H9 (cell line): ENCODE data around the gene NACC2. TPM values are rescaled to one million over a fixed set of nuclear protein-coding genes. Genes with fewer than 3 reads are reported as not detected.

Source experiments
- DNase-seq: peaks from one replicate; pipeline ENCODE4 v3.0.0-alpha.2; 2017
- H2AFZ ChIP-seq: one replicate; pipeline ENCODE4 v1.6.1; 2013; ENCODE audit warnings: mild to moderate bottlenecking, low read length, control low read depth, moderate library complexity
- H2AK5ac ChIP-seq: 2 replicates; pipeline ENCODE4 v1.6.1; 2013; ENCODE audit warnings: low read length, control low read depth, mixed read lengths; ENCODE audit not compliant: insufficient read length
- H2BK120ac ChIP-seq: one replicate; pipeline ENCODE4 v1.6.1; 2013; ENCODE audit warnings: low read depth, mild to moderate bottlenecking, low read length, control low read depth, inconsistent platforms; ENCODE audit not compliant: poor library complexity, severe bottlenecking
- H2BK12ac ChIP-seq: 2 replicates; pipeline ENCODE4 v1.6.1; 2013; ENCODE audit warnings: low read length, control low read depth, mixed read lengths, low read depth; ENCODE audit not compliant: insufficient read length
- H2BK15ac ChIP-seq: 2 replicates; pipeline ENCODE4 v1.6.1; 2013; ENCODE audit warnings: low read depth, low read length, control low read depth
- H2BK20ac ChIP-seq: one replicate; pipeline ENCODE4 v1.6.1; 2013; ENCODE audit warnings: low read depth, mild to moderate bottlenecking, low read length, control low read depth, inconsistent platforms; ENCODE audit not compliant: poor library complexity, severe bottlenecking
- H2BK5ac ChIP-seq: 2 replicates; pipeline ENCODE4 v1.6.1; 2013; ENCODE audit warnings: low read length, control low read depth, mixed read lengths; ENCODE audit not compliant: insufficient read length
- H3K14ac ChIP-seq: 2 replicates; pipeline ENCODE4 v1.6.1; 2013; ENCODE audit warnings: low read length, control low read depth; ENCODE audit not compliant: insufficient read depth
- H3K18ac ChIP-seq: 2 replicates; pipeline ENCODE4 v1.6.1; 2013; ENCODE audit warnings: low read depth, mild to moderate bottlenecking, mixed read lengths, low read length, control low read depth; ENCODE audit not compliant: insufficient read length
- H3K23ac ChIP-seq: 2 replicates; pipeline ENCODE4 v1.6.1; 2013; ENCODE audit warnings: low read length, control low read depth, mixed read lengths, low read depth; ENCODE audit not compliant: insufficient read length
- H3K23me2 ChIP-seq: 2 replicates; pipeline ENCODE4 v1.6.1; 2013; ENCODE audit warnings: low read depth, mild to moderate bottlenecking, mixed read lengths, low read length, control low read depth; ENCODE audit not compliant: insufficient read length, poor library complexity, severe bottlenecking
- H3K27ac ChIP-seq: 2 replicates; pipeline ENCODE4 v1.5.1; 2013; ENCODE audit warnings: low read length, control low read depth, mixed read lengths, low read depth; ENCODE audit not compliant: insufficient read length
- H3K27me3 ChIP-seq: 2 replicates; pipeline ENCODE4 v1.6.1; 2013; ENCODE audit warnings: low read length, control low read depth, inconsistent platforms; ENCODE audit not compliant: insufficient read depth
- H3K4ac ChIP-seq: 2 replicates; pipeline ENCODE4 v1.6.1; 2013; ENCODE audit warnings: low read depth, mild to moderate bottlenecking, control low read depth, inconsistent platforms, low read length, moderate library complexity
- H3K4me1 ChIP-seq: 2 replicates; pipeline ENCODE4 v1.6.1; 2013; ENCODE audit warnings: low read length, control low read depth, inconsistent platforms; ENCODE audit not compliant: insufficient read depth
- H3K4me2 ChIP-seq: 2 replicates; pipeline ENCODE4 v1.6.1; 2013; ENCODE audit warnings: low read length, control low read depth, mixed read lengths; ENCODE audit not compliant: insufficient read length, insufficient read depth
- H3K56ac ChIP-seq: 2 replicates; pipeline ENCODE4 v1.6.1; 2013; ENCODE audit warnings: low read depth, mild to moderate bottlenecking, mixed read lengths, low read length, control low read depth; ENCODE audit not compliant: insufficient read length
- H3K79me1 ChIP-seq: 2 replicates; pipeline ENCODE4 v1.6.1; 2013; ENCODE audit warnings: low read depth, mild to moderate bottlenecking, moderate library complexity, low read length, control low read depth, inconsistent platforms; ENCODE audit not compliant: insufficient read depth, poor library complexity, severe bottlenecking
- H3K79me2 ChIP-seq: 2 replicates; pipeline ENCODE4 v1.6.1; 2013; ENCODE audit warnings: low read length, control low read depth, inconsistent platforms; ENCODE audit not compliant: insufficient read depth
- H3K9ac ChIP-seq: 2 replicates; pipeline ENCODE4 v1.6.1; 2013; ENCODE audit warnings: low read length, control low read depth, mixed read lengths; ENCODE audit not compliant: insufficient read length; ENCODE audit errors: extremely low read depth
- H3K9me3 ChIP-seq: one replicate; pipeline ENCODE4 v1.6.1; 2013; ENCODE audit warnings: low read depth, low read length, inconsistent platforms; ENCODE audit not compliant: control insufficient read depth
- H3T11ph ChIP-seq: one replicate; pipeline ENCODE4 v1.6.1; 2013; ENCODE audit warnings: mild to moderate bottlenecking, low read length, control low read depth, inconsistent platforms
- H4K20me1 ChIP-seq: one replicate; pipeline ENCODE4 v1.6.1; 2013; ENCODE audit not compliant: control insufficient read depth, insufficient read length, insufficient read depth
- H4K5ac ChIP-seq: 2 replicates; pipeline ENCODE4 v1.6.1; 2013; ENCODE audit warnings: low read depth, mild to moderate bottlenecking, mixed read lengths, low read length, control low read depth; ENCODE audit not compliant: insufficient read length
- H4K8ac ChIP-seq: replicated peaks from 2 replicates; pipeline ENCODE4 v1.6.1; 2013; ENCODE audit warnings: low read length, control low read depth, mixed read lengths, low read depth; ENCODE audit not compliant: insufficient read length
- H4K91ac ChIP-seq: 2 replicates; pipeline ENCODE4 v1.6.1; 2013; ENCODE audit warnings: low read depth, mild to moderate bottlenecking, moderate library complexity, mixed read lengths, low read length, control low read depth; ENCODE audit not compliant: insufficient read length
- H3K27ac Mint-ChIP-seq, 3 experiments: 2 replicates in 2 of 3; 3 replicates in 1 of 3; pipeline ENCODE4 v1.8.0; 2020 to 2021; ENCODE audit warnings: mixed read lengths in 3 of 3, mild to moderate bottlenecking in 1 of 3, moderate library complexity in 1 of 3
- H3K27me3 Mint-ChIP-seq: 2 replicates; pipeline ENCODE4 v1.8.0; 2021; ENCODE audit warnings: low read depth, mild to moderate bottlenecking, moderate library complexity, mixed read lengths
- H3K36me3 Mint-ChIP-seq, 3 experiments: 2 replicates in 2 of 3; 3 replicates in 1 of 3; pipeline ENCODE4 v1.8.0; 2020 to 2021; ENCODE audit warnings: low read depth in 3 of 3, mixed read lengths in 3 of 3; ENCODE audit not compliant: insufficient read depth in 1 of 3
- H3K4me1 Mint-ChIP-seq, 2 experiments: 2 replicates each; pipeline ENCODE4 v1.8.0; 2020; ENCODE audit warnings: mixed read lengths in 2 of 2
- H3K4me3 Mint-ChIP-seq, 2 experiments: 2 replicates in 1 of 2; 3 replicates in 1 of 2; pipeline ENCODE4 v1.8.0; 2020 to 2021; ENCODE audit warnings: mild to moderate bottlenecking in 2 of 2, mixed read lengths in 2 of 2, moderate library complexity in 1 of 2
- H3K9me3 Mint-ChIP-seq, 2 experiments: 2 replicates in 1 of 2; 3 replicates in 1 of 2; pipeline ENCODE4 v1.8.0; 2020; ENCODE audit warnings: mild to moderate bottlenecking in 2 of 2, mixed read lengths in 2 of 2, moderate library complexity in 1 of 2
- CTCF ChIP-seq: fragments of 200-600 bp; sonication (generic); conservative IDR thresholded peaks from 3 replicates; pipeline ENCODE4 v1.8.0; 2021; ENCODE audit warnings: antibody characterized with exemption, mild to moderate bottlenecking
- WGBS: extraction: QIAGEN DNeasy Blood & Tissue Kit; methylation state at CpG from one replicate; pipeline ENCODE4 v1.1.7; 2013; ENCODE audit warnings: missing lambda C conversion rate, low lambda C conversion rate, mixed read lengths; ENCODE audit not compliant: insufficient read length; ENCODE audit errors: extremely low coverage; 5-methylcytosine and 5-hydroxymethylcytosine counted together
- total RNA-seq: library from RNA; stranded (reverse); gene quantifications from 2 replicates; pipeline ENCODE4 v1.2.1, GENCODE V29; 2021

The NACC2 gene
- total RNA-seq, 1 experiment from 2014 or later = 11.5 TPM

- Histone ChIP-seq H3K4me1 (peaks cover 3% of the 10 kb centered on the region; the same call in 1 of the 2 replicates), H3K4me2 (no peak overlapping the region), H2BK120ac (no peak overlapping the region), H4K20me1 (peaks cover 3% of the 10 kb centered on the region), H2AFZ (no peak overlapping the region), H2AK5ac (no peak overlapping the region), H3K79me1 (no peaks in the 10 kb centered on the region), H3K9me3 (peaks cover 5% of the 10 kb centered on the region), H4K8ac (no peak overlapping the region), H3K27ac (no peak overlapping the region), H4K5ac (no peak overlapping the region), H2BK15ac (no peak overlapping the region), H2BK5ac (no peak overlapping the region), H3K23ac (no peak overlapping the region), H3K9ac (no peak overlapping the region), H3T11ph (no peak overlapping the region), H2BK12ac (no peak overlapping the region), H2BK20ac (no peak overlapping the region), H3K27me3 (no peaks in the 10 kb centered on the region), H4K91ac (no peak overlapping the region), H3K23me2 (no peaks in the 10 kb centered on the region), H3K56ac (no peak overlapping the region), H3K14ac (no peak overlapping the region), H3K4ac (no peak overlapping the region), H3K79me2 (no peaks in the 10 kb centered on the region), H3K18ac (no peak overlapping the region)
- no peak for DNase-seq
- no CpG with 5 or more reads among the region's 10 CpGs for WGBS
- H3K4me3 Mint-ChIP-seq = no peak overlapping the region
- H3K9me3 Mint-ChIP-seq = peaks cover 0 to 3% of the 10 kb centered on the region in 2 experiments; a peak in 2 of 5 replicates
- TF ChIP-seq CTCF = no peak
- peak overlapping the region in 1 of 3 experiments; percentile 2; a peak in 1 of 7 replicates for H3K27ac Mint-ChIP-seq
- H3K36me3 Mint-ChIP-seq = peaks cover 0 to 11% (median 6%) of the 10 kb centered on the region in 3 experiments; a peak in 5 of 7 replicates
- H3K4me1 Mint-ChIP-seq = peaks cover 14 to 18% of the 10 kb centered on the region in 2 experiments
- H3K27me3 Mint-ChIP-seq = peaks cover 11% of the 10 kb centered on the region; the same call in 1 of the 2 replicates
Observed at GRCh38 chr9:136025481-136025880, 69.6 kb downstream of the NACC2 start.
